Liver (tissue), 3 donors: ENCODE data around the gene CSH2.

Experiments
- EGR1 ChIP-seq, 2 donors: IDR thresholded peaks; 2 replicates each; pipeline ENCODE4 v1.6.1; 2016 to 2018; ENCODE audit warnings: antibody characterized with exemption in 2 of 2, low read depth in 2 of 2
- FOXA1 ChIP-seq: IDR thresholded peaks from 2 replicates; pipeline ENCODE4 v1.6.1; 2016; ENCODE audit warnings: antibody characterized with exemption
- GABPA ChIP-seq, 2 donors: IDR thresholded peaks in 1 of 2; conservative IDR thresholded peaks in 1 of 2; 2 replicates each; pipeline ENCODE4 v1.6.1; 2016; ENCODE audit warnings: antibody characterized with exemption in 2 of 2, mild to moderate bottlenecking in 1 of 2, moderate library complexity in 1 of 2
- HNF4A ChIP-seq, 2 donors: conservative IDR thresholded peaks; 2 replicates each; pipeline ENCODE4 v1.6.1; 2016; ENCODE audit warnings: antibody characterized with exemption in 2 of 2, mild to moderate bottlenecking in 2 of 2
- JUND ChIP-seq, 2 donors: IDR thresholded peaks; 2 replicates each; pipeline ENCODE4 v1.6.1; 2016; ENCODE audit warnings: antibody characterized with exemption in 2 of 2
- MAX ChIP-seq: IDR thresholded peaks from 2 replicates; pipeline ENCODE4 v1.6.1; 2016; ENCODE audit warnings: antibody characterized with exemption
- RAD21 ChIP-seq, 2 donors: IDR thresholded peaks; 2 replicates each; pipeline ENCODE4 v1.6.1; 2016; ENCODE audit warnings: antibody characterized with exemption in 2 of 2, mild to moderate bottlenecking in 2 of 2
- REST ChIP-seq: IDR thresholded peaks from 2 replicates; pipeline ENCODE4 v1.6.1; 2016; ENCODE audit warnings: antibody characterized with exemption, mild to moderate bottlenecking
- SP1 ChIP-seq: IDR thresholded peaks from 2 replicates; pipeline ENCODE4 v1.6.1; 2018; ENCODE audit warnings: antibody characterized with exemption, mild to moderate bottlenecking
- ZBTB33 ChIP-seq: IDR thresholded peaks from 2 replicates; pipeline ENCODE4 v1.6.1; 2016; ENCODE audit warnings: antibody characterized with exemption
- TF ChIP-seq, protein P1 (sequence below): fragments of 150-350 bp; IDR thresholded peaks from 2 replicates; pipeline ENCODE4 v1.5.1; 2017; ENCODE audit warnings: improper control_type of control experiment, low read depth, low read length; ENCODE audit not compliant: missing input control
- donor health status: healthy.
- donor health status: healthy.

- no peak for TF ChIP-seq ZBTB33
- TF ChIP-seq, protein P1, sequence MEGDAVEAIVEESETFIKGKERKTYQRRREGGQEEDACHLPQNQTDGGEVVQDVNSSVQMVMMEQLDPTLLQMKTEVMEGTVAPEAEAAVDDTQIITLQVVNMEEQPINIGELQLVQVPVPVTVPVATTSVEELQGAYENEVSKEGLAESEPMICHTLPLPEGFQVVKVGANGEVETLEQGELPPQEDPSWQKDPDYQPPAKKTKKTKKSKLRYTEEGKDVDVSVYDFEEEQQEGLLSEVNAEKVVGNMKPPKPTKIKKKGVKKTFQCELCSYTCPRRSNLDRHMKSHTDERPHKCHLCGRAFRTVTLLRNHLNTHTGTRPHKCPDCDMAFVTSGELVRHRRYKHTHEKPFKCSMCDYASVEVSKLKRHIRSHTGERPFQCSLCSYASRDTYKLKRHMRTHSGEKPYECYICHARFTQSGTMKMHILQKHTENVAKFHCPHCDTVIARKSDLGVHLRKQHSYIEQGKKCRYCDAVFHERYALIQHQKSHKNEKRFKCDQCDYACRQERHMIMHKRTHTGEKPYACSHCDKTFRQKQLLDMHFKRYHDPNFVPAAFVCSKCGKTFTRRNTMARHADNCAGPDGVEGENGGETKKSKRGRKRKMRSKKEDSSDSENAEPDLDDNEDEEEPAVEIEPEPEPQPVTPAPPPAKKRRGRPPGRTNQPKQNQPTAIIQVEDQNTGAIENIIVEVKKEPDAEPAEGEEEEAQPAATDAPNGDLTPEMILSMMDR, result no peak
- TF ChIP-seq SP1, result no peak
- no peak for TF ChIP-seq RAD21 (IDR thresholded peaks at IDR 0.05)
- TF ChIP-seq REST, result no peak
- no peak for TF ChIP-seq GABPA (IDR thresholded peaks at IDR 0.05 in 1 of 2, conservative IDR thresholded peaks at IDR 0.05 in 1 of 2)
- no peak for TF ChIP-seq MAX
- TF ChIP-seq HNF4A (conservative IDR thresholded peaks at IDR 0.05), result peak; percentile 53 to 59
- no peak for TF ChIP-seq FOXA1
- TF ChIP-seq EGR1 (IDR thresholded peaks at IDR 0.05; ENCODE audit: low read depth in 2 of 2), result no peak
- no peak for TF ChIP-seq JUND (IDR thresholded peaks at IDR 0.05)
These were observed 31.9 kb downstream of the CSH2 start for GRCh38 chr17:63841350-63842172.
